GM18870 (cell line): ENCODE results near the gene RAB11FIP4.

Experiments used
- ATAC-seq: cut with Tn5 transposase; IDR thresholded peaks from one replicate; pipeline ENCODE4 v1.9.1; 2021; ENCODE audit warnings: moderate library complexity; ENCODE audit not compliant: unreplicated experiment

The RAB11FIP4 gene

GRCh38 chr17:31537565-31538011 is 146.1 kb downstream of the RAB11FIP4 start:
- no peak for ATAC-seq

GRCh38 chr17:31538080-31538762 is 146.7 kb downstream of the RAB11FIP4 start:
- peak; percentile 48 for ATAC-seq

GRCh38 chr17:31540602-31541307 is 149.3 kb downstream of the RAB11FIP4 start:
- ATAC-seq, result no peak

- no peak for ATAC-seq
These were observed 150.1 kb downstream of the RAB11FIP4 start for GRCh38 chr17:31541559-31541958.

GRCh38 chr17:31544186-31544585 is 152.7 kb downstream of the RAB11FIP4 start:
- no peak for ATAC-seq

- no peak for ATAC-seq
These were observed 155.2 kb downstream of the RAB11FIP4 start for GRCh38 chr17:31546650-31547049.

GRCh38 chr17:31548709-31549108 is 157.2 kb downstream of the RAB11FIP4 start:
- ATAC-seq, result no peak

GRCh38 chr17:31549121-31549524 is 157.6 kb downstream of the RAB11FIP4 start:
- ATAC-seq, result no peak

- peak; percentile 58 for ATAC-seq
These were observed 158.3 kb downstream of the RAB11FIP4 start for GRCh38 chr17:31549525-31550388.

GRCh38 chr17:31550389-31551056 is 159.0 kb downstream of the RAB11FIP4 start:
- ATAC-seq, result no peak

GRCh38 chr17:31552568-31552967 is 161.1 kb downstream of the RAB11FIP4 start:
- no peak for ATAC-seq

GRCh38 chr17:31553506-31553905 is 162.0 kb downstream of the RAB11FIP4 start:
- no peak for ATAC-seq

- ATAC-seq, result no peak
These were observed 163.5 kb downstream of the RAB11FIP4 start for GRCh38 chr17:31554930-31555329.

- ATAC-seq, result no peak
These were observed 165.6 kb downstream of the RAB11FIP4 start for GRCh38 chr17:31556969-31557645.

GRCh38 chr17:31558748-31559583 is 167.5 kb downstream of the RAB11FIP4 start:
- ATAC-seq, result no peak

- ATAC-seq, result no peak
These were observed 168.4 kb downstream of the RAB11FIP4 start for GRCh38 chr17:31559584-31560501.

- no peak for ATAC-seq
These were observed 169.3 kb downstream of the RAB11FIP4 start for GRCh38 chr17:31560616-31561235.
